ENCODE results near the gene CDSN. TPM values are rescaled to one million over a fixed set of nuclear protein-coding genes. Genes with fewer than 3 reads are reported as not detected.
A peak's percentile ranks its signal among the peaks of the same experiment; 100 is the strongest.

The CDSN gene
- total and polyA plus RNA-seq, 2 of the 4 experiments (the other 2 are of a cell fraction), result not detected

DNA sequence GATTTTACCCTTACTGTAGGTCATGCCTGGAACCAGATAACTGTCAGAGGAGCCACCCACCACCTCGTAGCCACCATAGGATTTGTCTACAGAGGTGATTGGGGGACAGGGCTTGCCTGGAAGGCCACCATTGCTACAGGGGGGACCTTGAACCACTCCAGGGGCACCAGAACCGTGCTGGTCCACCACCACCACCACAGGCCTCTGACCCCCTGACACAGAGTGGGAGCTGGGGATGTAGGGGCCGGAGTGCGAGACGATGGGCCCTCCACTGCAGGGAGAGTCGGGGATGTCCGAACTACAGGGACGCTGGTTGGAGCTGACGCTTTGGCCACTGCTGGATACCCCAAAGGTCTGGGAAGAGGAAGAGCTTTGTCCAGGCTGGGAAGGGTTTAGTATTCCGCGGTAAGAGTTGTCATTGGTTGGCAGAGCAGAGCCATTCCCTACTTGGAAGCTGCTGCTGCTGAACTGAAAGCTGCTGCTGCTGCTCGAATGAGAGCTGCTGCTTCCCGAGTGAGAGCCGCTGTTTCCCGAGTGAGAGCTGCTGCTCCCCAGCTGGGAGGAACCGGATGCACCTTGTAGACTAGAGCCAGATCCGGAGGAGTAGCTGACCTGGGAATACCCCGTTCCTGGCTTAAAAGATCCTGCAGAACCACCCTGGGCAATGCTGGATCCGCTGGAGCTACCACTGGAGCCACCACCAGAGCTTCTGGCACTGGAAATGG is 3.4 kb downstream of the CDSN start:
- no peak for ATAC-seq (ENCODE audit: low read depth)
- Histone ChIP-seq H3K4me3 (ENCODE audit: insufficient read depth, low read depth, low read length) (no peak overlapping the region), H3K23ac (ENCODE audit: low read depth, low read length) (no peak overlapping the region), H4K8ac (ENCODE audit: low read depth in 2 of 2, low read length in 2 of 2) (no peak overlapping the region), H3K36me3 (ENCODE audit: control insufficient read depth, insufficient read depth, low read length) (no peaks in the 10 kb centered on the region), H3K14ac (replicated peaks; ENCODE audit: low read depth, low read length) (no peak overlapping the region), H4K91ac (ENCODE audit: insufficient read depth, low read depth, low read length) (no peak overlapping the region), H2BK15ac (ENCODE audit: low read depth, low read length) (no peak overlapping the region), H3K4me1 (ENCODE audit: control insufficient read depth, insufficient read depth, low read length) (peaks cover 11% of the 10 kb centered on the region), H3K9me1 (ENCODE audit: insufficient read depth, low read length) (peaks cover 15% of the 10 kb centered on the region), H3K9me3 (ENCODE audit: control insufficient read depth, insufficient read depth, low read length) (no peaks in the 10 kb centered on the region), H3K56ac (ENCODE audit: extremely low read depth, insufficient read depth, low read length) (no peak overlapping the region), H3K4ac (ENCODE audit: low read depth, low read length) (no peak overlapping the region), H2BK120ac (ENCODE audit: low read depth, low read length) (no peak overlapping the region), H3K4me2 (ENCODE audit: low read depth, low read length) (no peak overlapping the region), H2AFZ (replicated peaks; ENCODE audit: low read length, poor library complexity) (peak overlapping the region; percentile 4), H2AK9ac (replicated peaks; ENCODE audit: low read depth, low read length, poor library complexity) (no peak overlapping the region), H3K18ac (ENCODE audit: low read depth, low read length) (no peak overlapping the region), H3K27ac (ENCODE audit: insufficient read depth, low read length) (no peak overlapping the region), H3K9ac (ENCODE audit: low read depth, low read length) (no peak overlapping the region), H2BK20ac (ENCODE audit: low read depth, low read length) (no peak overlapping the region), H3K27me3 (ENCODE audit: control insufficient read depth, insufficient read depth, low read length) (peaks cover 3% of the 10 kb centered on the region; the same call in 1 of the 2 replicates), H4K20me1 (ENCODE audit: insufficient read depth, low read length) (no peaks in the 10 kb centered on the region), H4K5ac (ENCODE audit: low read depth, low read length) (no peak overlapping the region), H3K79me1 (ENCODE audit: low read depth in 1 of 2, low read length in 2 of 2) (peaks cover 0 to 9% of the 10 kb centered on the region in 2 experiments; a peak in 2 of 4 replicates), H2AK5ac (ENCODE audit: low read depth, low read length) (no peak overlapping the region), H2BK5ac (ENCODE audit: low read depth, low read length, poor library complexity, severe bottlenecking) (no peak overlapping the region)
- dilution Hi-C loops (cut with HindIII; ENCODE audit: low sequenced_read_pairs, unreplicated experiment), result no loop called here
- no peak for DNase-seq
- CTCF ChIA-PET, result interaction anchor here (0.7 to 3.4 kb wide), 3 partner anchors 30 to 250 kb away, joined by 3 to 10 read pairs (median 3); no protein-coding TSS in a partner anchor
- TF ChIP-seq POLR2A (IDR thresholded peaks at IDR 0.05; ENCODE audit: low read depth, low read length) (no peak), BHLHE40 (IDR thresholded peaks at IDR 0.05; ENCODE audit: low read depth, low read length) (no peak)
- in situ Hi-C loops (cut with MboI; ENCODE audit: low sequenced_read_pairs), result no loop called here
- POLR2A ChIA-PET (ENCODE audit: unreplicated experiment), result no interaction called here
- BruUV-seq (replicated peaks), result no TSS peak
- intact Hi-C loops (cut with micrococcal nuclease), result no loop called here
- 80% methylated on average over 13 of the region's 19 CpGs; no CpG with 5 or more reads in 1 of the 2 experiments for WGBS, 2 experiments (ENCODE audit: extremely low coverage in 2 of 2, insufficient read length in 1 of 2)
